GM19452 (cell line): Measurements from ENCODE around the gene TWF1.
"Not testable (repeated sequence)": the region's sequence is repeated elsewhere in the genome, so short reads cannot be mapped to it uniquely, and the experiment has no call there.

Experiments used
- ATAC-seq: cut with Tn5 transposase; IDR thresholded peaks from one replicate; pipeline ENCODE4 v1.9.1; 2021; ENCODE audit not compliant: unreplicated experiment

The TWF1 gene

GRCh38 chr12:43805860-43806736 is at the start of gene TWF1:
Gene TWF1 (minus strand): TSS chr12:43806317. CDS start chr12:43806245, 72 bp downstream.
- peak; percentile 98 for ATAC-seq

GRCh38 chr12:43852744-43853143 is 46.6 kb upstream of the TWF1 start:
- no peak for ATAC-seq

GRCh38 chr12:43848786-43849185 is 42.7 kb upstream of the TWF1 start:
- ATAC-seq: no peak

- ATAC-seq: no peak
Observed at GRCh38 chr12:43848226-43848507, 42.0 kb upstream of the TWF1 start.

- not testable (repeated sequence) for ATAC-seq
Observed at GRCh38 chr12:43847425-43848225, 41.5 kb upstream of the TWF1 start.

GRCh38 chr12:43842259-43842658 is 36.1 kb upstream of the TWF1 start:
- no peak for ATAC-seq

- ATAC-seq: no peak
Observed at GRCh38 chr12:43841253-43841652, 35.1 kb upstream of the TWF1 start.

- ATAC-seq: no peak
Observed at GRCh38 chr12:43840338-43840737, 34.2 kb upstream of the TWF1 start.

- peak; percentile 15 for ATAC-seq
Observed at GRCh38 chr12:43836475-43836989, 30.4 kb upstream of the TWF1 start.

- ATAC-seq: peak; percentile 76
Observed at GRCh38 chr12:43835656-43836474, 29.7 kb upstream of the TWF1 start, which contains the start of gene TMEM117. Gene TMEM117 (plus strand): TSS chr12:43836081.

- peak; percentile 1 for ATAC-seq
Observed at GRCh38 chr12:43835264-43835655, 29.1 kb upstream of the TWF1 start.

- no peak for ATAC-seq
Observed at GRCh38 chr12:43832463-43833168, 26.5 kb upstream of the TWF1 start.

GRCh38 chr12:43827093-43827492 is 21.0 kb upstream of the TWF1 start:
- no peak for ATAC-seq

- ATAC-seq: no peak
Observed at GRCh38 chr12:43826681-43827080, 20.6 kb upstream of the TWF1 start.

- ATAC-seq: no peak
Observed at GRCh38 chr12:43824207-43824775, 18.2 kb upstream of the TWF1 start.

- ATAC-seq: no peak
Observed at GRCh38 chr12:43816168-43816567, 10.1 kb upstream of the TWF1 start.

- ATAC-seq: no peak
Observed at GRCh38 chr12:43815416-43815815, 9.3 kb upstream of the TWF1 start.

GRCh38 chr12:43812926-43813325 is 6.8 kb upstream of the TWF1 start:
- ATAC-seq: no peak

GRCh38 chr12:43812057-43812456 is 5.9 kb upstream of the TWF1 start:
- no peak for ATAC-seq

- ATAC-seq: no peak
Observed at GRCh38 chr12:43807386-43807785, 1.3 kb upstream of the TWF1 start.
